HUES6 (cell line): ENCODE data around the gene CTAG2.
A peak's percentile ranks its signal among the peaks of the same experiment; 100 is the strongest.
"Not testable (repeated sequence)": the region's sequence is repeated elsewhere in the genome, so short reads cannot be mapped to it uniquely, and the experiment has no call there.

Source experiments
- H3K27ac ChIP-seq: 2 replicates; pipeline ENCODE4 v1.7.0; 2013; ENCODE audit warnings: low read depth, mild to moderate bottlenecking, low read length, inconsistent platforms
- H3K27me3 ChIP-seq: 2 replicates; pipeline ENCODE4 v1.6.1; 2013; ENCODE audit warnings: low read length; ENCODE audit not compliant: control insufficient read depth, insufficient read depth
- H3K36me3 ChIP-seq: 2 replicates; pipeline ENCODE4 v1.6.1; 2013; ENCODE audit warnings: low read length; ENCODE audit not compliant: control insufficient read depth, insufficient read depth
- H3K4me1 ChIP-seq: 2 replicates; pipeline ENCODE4 v1.6.1; 2013; ENCODE audit warnings: low read length; ENCODE audit not compliant: control insufficient read depth, insufficient read depth
- H3K4me3 ChIP-seq: 2 replicates; pipeline ENCODE4 v1.5.1; 2013; ENCODE audit warnings: low read depth, low read length
- H3K9ac ChIP-seq: one replicate; pipeline ENCODE4 v1.6.1; 2013; ENCODE audit warnings: mild to moderate bottlenecking, low read length
- H3K9me3 ChIP-seq: 2 replicates; pipeline ENCODE4 v1.6.1; 2013; ENCODE audit warnings: low read depth, low read length; ENCODE audit not compliant: control insufficient read depth, insufficient read depth

CTAG2 gene

DNA sequence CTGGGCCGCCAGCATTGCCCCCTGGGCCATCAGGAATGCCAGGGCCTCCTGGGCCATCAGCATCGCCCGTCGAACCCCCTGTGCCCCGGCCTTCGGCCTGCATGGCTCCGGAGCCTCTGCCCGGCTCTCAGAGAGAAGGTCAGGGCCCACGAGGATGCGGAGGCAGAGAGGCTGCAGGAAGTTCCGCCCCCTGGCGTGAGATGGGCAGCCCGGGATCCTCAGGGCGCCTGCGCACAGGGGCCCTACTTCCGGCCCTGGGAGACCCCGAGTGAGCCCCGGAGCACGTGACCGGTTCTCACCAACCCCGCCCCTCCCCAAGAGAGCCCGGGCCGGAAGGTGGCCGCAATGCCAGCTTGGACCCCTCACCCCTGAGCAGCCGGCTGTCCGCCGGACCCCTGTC lies at the start of gene CTAG2:
Gene CTAG2, minus strand, starts transcription at position 167 of the 400 bp plus-strand sequence. Its CDS starts 64 bp downstream, at position 103.
- not testable (repeated sequence) for H3K9ac ChIP-seq, H3K4me1 ChIP-seq, H3K27me3 ChIP-seq, H3K36me3 ChIP-seq, H3K4me3 ChIP-seq, H3K27ac ChIP-seq
- H3K9me3 ChIP-seq = peaks cover 25% of the 10 kb centered on the region; the same call in 1 of the 2 replicates

- no peak overlapping the region for H3K27ac ChIP-seq
- peaks cover 15% of the 10 kb centered on the region for H3K4me1 ChIP-seq
- peak overlapping the region; percentile 32 for H3K9ac ChIP-seq
- no peaks in the 10 kb centered on the region for H3K27me3 ChIP-seq
- no peak overlapping the region for H3K4me3 ChIP-seq
- no peaks in the 10 kb centered on the region for H3K36me3 ChIP-seq
- peaks cover 6% of the 10 kb centered on the region; the same call in 1 of the 2 replicates for H3K9me3 ChIP-seq
These were observed 45.4 kb upstream of the CTAG2 start for GRCh38 chrX:154698630-154699248.

DNA sequence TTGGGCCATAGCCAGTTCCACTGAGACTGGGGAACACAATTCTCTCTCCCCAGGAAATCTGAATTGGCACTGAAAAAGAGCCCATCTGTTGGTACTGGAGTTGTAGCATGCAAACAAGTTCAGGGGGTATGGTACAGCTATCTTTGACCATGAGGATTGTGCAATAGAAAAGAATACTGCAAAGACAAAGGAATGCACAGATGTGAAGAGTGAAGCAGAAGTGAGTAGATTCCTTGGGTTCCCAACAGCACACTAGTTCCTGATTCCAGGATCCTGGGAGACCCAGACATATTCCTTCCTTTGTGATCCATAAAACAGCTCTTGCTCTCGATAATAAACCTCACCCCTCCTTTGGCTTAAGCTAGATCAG lies 43.3 kb upstream of the CTAG2 start:
- Histone ChIP-seq H3K9me3 (peaks cover 9% of the 10 kb centered on the region; the same call in 1 of the 2 replicates), H3K4me3 (no peak overlapping the region), H3K27me3 (no peaks in the 10 kb centered on the region), H3K4me1 (peaks cover 15% of the 10 kb centered on the region), H3K27ac (no peak overlapping the region), H3K36me3 (no peaks in the 10 kb centered on the region), H3K9ac (no peak overlapping the region)

GRCh38 chrX:154695911-154696675 lies 42.7 kb upstream of the CTAG2 start:
- H3K27ac ChIP-seq = no peak overlapping the region

GRCh38 chrX:154693394-154693793 lies 40.0 kb upstream of the CTAG2 start:
- Histone ChIP-seq H3K27ac (no peak overlapping the region), H3K9me3 (peaks cover 9% of the 10 kb centered on the region; the same call in 1 of the 2 replicates), H3K4me1 (peaks cover 4% of the 10 kb centered on the region; the same call in 1 of the 2 replicates), H3K36me3 (no peaks in the 10 kb centered on the region), H3K27me3 (no peaks in the 10 kb centered on the region), H3K9ac (no peak overlapping the region), H3K4me3 (no peak overlapping the region)

More at GRCh38 chrX:154695911-154696675, 42.7 kb upstream of the CTAG2 start:
- no peaks in the 10 kb centered on the region for H3K36me3 ChIP-seq
- no peak overlapping the region for H3K4me3 ChIP-seq
- peaks cover 15% of the 10 kb centered on the region for H3K4me1 ChIP-seq
- H3K9me3 ChIP-seq = peaks cover 9% of the 10 kb centered on the region; the same call in 1 of the 2 replicates
- no peaks in the 10 kb centered on the region for H3K27me3 ChIP-seq
- no peak overlapping the region for H3K9ac ChIP-seq

- not testable (repeated sequence) for H3K9ac ChIP-seq, H3K27me3 ChIP-seq, H3K4me1 ChIP-seq, H3K27ac ChIP-seq, H3K4me3 ChIP-seq, H3K36me3 ChIP-seq, H3K9me3 ChIP-seq
These were observed 37.1 kb upstream of the CTAG2 start for GRCh38 chrX:154690438-154690837.

- H3K27me3 ChIP-seq, H3K36me3 ChIP-seq, H3K9ac ChIP-seq, H3K4me3 ChIP-seq, H3K27ac ChIP-seq, H3K4me1 ChIP-seq: not testable (repeated sequence)
- H3K9me3 ChIP-seq = peaks cover 22% of the 10 kb centered on the region; the same call in 1 of the 2 replicates
These were observed 18.7 kb upstream of the CTAG2 start for GRCh38 chrX:154672084-154672483.

DNA sequence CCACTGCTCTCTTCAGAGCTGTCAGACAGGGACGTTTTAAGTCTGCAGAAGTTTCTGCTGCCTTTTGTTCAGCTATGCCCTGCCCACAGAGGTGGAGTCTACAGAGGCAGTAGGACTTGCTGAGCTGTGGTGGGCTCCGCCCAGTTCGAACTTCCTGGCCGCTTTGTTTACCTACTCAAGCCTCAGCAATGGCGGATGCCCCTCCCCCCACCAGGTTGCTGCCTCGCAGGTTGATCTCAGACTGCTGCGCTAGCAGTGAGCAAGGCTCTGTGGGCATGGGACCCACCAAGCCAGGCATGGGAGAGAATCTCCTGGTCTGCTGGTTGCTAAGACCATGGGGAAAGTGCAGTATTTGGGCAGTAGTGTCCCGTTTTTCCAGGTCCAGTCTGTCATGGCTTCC lies 17.5 kb upstream of the CTAG2 start:
- H3K9ac ChIP-seq, H3K4me3 ChIP-seq, H3K27me3 ChIP-seq, H3K36me3 ChIP-seq, H3K27ac ChIP-seq, H3K4me1 ChIP-seq: not testable (repeated sequence)
- peaks cover 18% of the 10 kb centered on the region; the same call in 1 of the 2 replicates for H3K9me3 ChIP-seq

- Histone ChIP-seq H3K4me3 (no peak overlapping the region), H3K27me3 (no peaks in the 10 kb centered on the region; the same call in 1 of the 2 replicates), H3K4me1 (no peaks in the 10 kb centered on the region), H3K9ac (no peak overlapping the region), H3K36me3 (no peaks in the 10 kb centered on the region), H3K9me3 (peaks cover 39% of the 10 kb centered on the region), H3K27ac (no peak overlapping the region)
These were observed 8.5 kb upstream of the CTAG2 start for GRCh38 chrX:154661899-154662298.

DNA sequence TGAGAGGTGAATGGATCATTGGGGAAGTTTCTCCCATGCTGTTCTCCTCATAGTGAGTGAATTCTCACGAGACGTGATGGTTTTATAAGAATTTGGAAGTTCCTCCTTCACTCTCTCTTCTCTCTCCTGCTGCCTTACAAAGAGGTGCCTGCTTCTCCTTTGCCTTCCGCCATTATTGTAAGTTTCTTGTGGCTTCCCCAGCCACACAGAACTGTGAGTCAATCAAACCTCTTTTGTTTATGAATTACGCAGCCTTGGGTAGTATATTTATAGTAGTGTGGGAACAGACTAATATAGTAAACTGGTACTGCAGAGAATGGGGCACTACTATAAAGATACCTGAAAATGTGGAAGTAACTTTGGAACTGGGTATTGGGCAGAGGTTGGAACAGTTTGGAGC lies 7.8 kb upstream of the CTAG2 start:
- H3K27me3 ChIP-seq = no peaks in the 10 kb centered on the region; the same call in 1 of the 2 replicates
- no peak overlapping the region for H3K4me3 ChIP-seq
- no peak overlapping the region for H3K27ac ChIP-seq
- H3K4me1 ChIP-seq = no peaks in the 10 kb centered on the region
- H3K36me3 ChIP-seq = no peaks in the 10 kb centered on the region
- H3K9me3 ChIP-seq = peaks cover 39% of the 10 kb centered on the region
- H3K9ac ChIP-seq = no peak overlapping the region

DNA sequence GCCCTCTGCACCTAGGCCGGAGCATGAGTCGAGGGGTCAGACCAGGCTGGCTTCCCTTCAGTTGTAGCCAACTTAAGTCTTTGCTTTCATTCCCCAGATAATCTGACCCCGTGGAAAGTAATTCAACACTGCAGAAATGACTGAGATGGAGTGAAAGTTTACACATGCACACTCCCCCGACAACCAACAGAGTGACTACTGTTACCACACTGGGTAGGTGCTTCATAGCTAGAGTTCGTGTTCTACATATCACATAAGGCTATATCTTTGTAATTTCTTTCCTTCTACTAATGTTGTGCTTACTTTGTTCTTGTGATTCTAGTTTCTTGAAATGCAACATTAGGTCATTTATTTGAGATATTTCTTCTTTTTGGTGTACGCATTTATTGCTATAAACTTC lies 7.2 kb upstream of the CTAG2 start:
- Histone ChIP-seq H3K4me1 (no peaks in the 10 kb centered on the region), H3K4me3 (no peak overlapping the region), H3K27me3 (no peaks in the 10 kb centered on the region; the same call in 1 of the 2 replicates), H3K9me3 (peaks cover 42% of the 10 kb centered on the region), H3K27ac (no peak overlapping the region), H3K9ac (no peak overlapping the region), H3K36me3 (no peaks in the 10 kb centered on the region)
